Endothelial cell of umbilical vein (primary cell): ENCODE data around the gene FGD3.

Source experiments
- CTCF ChIP-seq, 2 donors: IDR thresholded peaks; 1 replicate in 1 of 2; 2 replicates in 1 of 2; pipeline ENCODE4 v1.5.1; 2011; ENCODE audit warnings: low read length in 2 of 2, mild to moderate bottlenecking in 2 of 2, moderate library complexity in 2 of 2, control low read depth in 1 of 2, inconsistent platforms in 1 of 2, low read depth in 1 of 2; ENCODE audit not compliant: insufficient read depth in 1 of 2; ENCODE audit errors: extremely low read depth in 1 of 2
- EZH2 ChIP-seq: IDR thresholded peaks from 2 replicates; pipeline ENCODE4 v1.6.1; 2012; ENCODE audit warnings: borderline replicate concordance, low read depth, mild to moderate bottlenecking, moderate library complexity, low read length, inconsistent platforms; ENCODE audit not compliant: severe bottlenecking
- FOS ChIP-seq: IDR thresholded peaks from 2 replicates; pipeline ENCODE4 v1.6.1; 2011; ENCODE audit warnings: mild to moderate bottlenecking, low read length, moderate library complexity, borderline replicate concordance; ENCODE audit not compliant: insufficient read depth
- JUN ChIP-seq: IDR thresholded peaks from 2 replicates; pipeline ENCODE4 v1.6.1; 2011; ENCODE audit warnings: borderline replicate concordance, low read depth; ENCODE audit not compliant: insufficient read length, insufficient read depth
- MYC ChIP-seq: IDR thresholded peaks from one replicate; pipeline ENCODE4 v1.6.1; 2011; ENCODE audit warnings: mild to moderate bottlenecking, low read depth, low read length
- POLR2A ChIP-seq: IDR thresholded peaks from 2 replicates; pipeline ENCODE4 v1.6.1; 2012; ENCODE audit warnings: low read depth, mild to moderate bottlenecking, control low read depth, low read length
- POLR2AphosphoS5 ChIP-seq: IDR thresholded peaks from 2 replicates; pipeline ENCODE4 v1.6.1; 2012; ENCODE audit warnings: low read depth, mild to moderate bottlenecking, control low read depth, low read length, moderate library complexity; ENCODE audit not compliant: insufficient read depth

GRCh38 chr9:92961627-92962302, 14.4 kb downstream of the FGD3 start:
- TF ChIP-seq CTCF (IDR thresholded peaks at IDR 0.05; ENCODE audit: extremely low read depth in 1 of 2, insufficient read depth in 1 of 2, low read depth in 1 of 2, low read length in 2 of 2) (no peak), POLR2AphosphoS5 (no peak), FOS (no peak), EZH2 (no peak), POLR2A (no peak), JUN (no peak), MYC (no peak)
